ENCODE results near the gene UVRAG.

The UVRAG gene

GRCh38 chr11:76107971-76108370 is 293.0 kb downstream of the UVRAG start:
- Histone ChIP-seq H3K27me3 (ENCODE audit: insufficient read depth, poor library complexity, severe bottlenecking) (no peaks in the 10 kb centered on the region), H3K27ac (replicated peaks) (no peak overlapping the region), H3K4me3 (replicated peaks; ENCODE audit: insufficient read depth, low read length) (no peak overlapping the region)
- no peak for DNase-seq (ENCODE audit: low read depth in 1 of 2, low spot score in 1 of 2)
- TF ChIP-seq GABPA (IDR thresholded peaks at IDR 0.05; ENCODE audit: low read depth) (no peak), POLR2AphosphoS5 (IDR thresholded peaks at IDR 0.05; ENCODE audit: low read depth) (no peak), REST (IDR thresholded peaks at IDR 0.05; ENCODE audit: insufficient replicate concordance, low read depth) (no peak), CTCF (IDR thresholded peaks at IDR 0.05; ENCODE audit: insufficient read depth, low read length) (no peak), SPI1 (IDR thresholded peaks at IDR 0.05; ENCODE audit: borderline replicate concordance, low read depth) (no peak)

GRCh38 chr11:76114238-76114637 is 299.2 kb downstream of the UVRAG start:
- TF ChIP-seq REST (IDR thresholded peaks at IDR 0.05; ENCODE audit: insufficient replicate concordance, low read depth) (no peak), CTCF (IDR thresholded peaks at IDR 0.05; ENCODE audit: insufficient read depth, low read length) (no peak), POLR2AphosphoS5 (IDR thresholded peaks at IDR 0.05; ENCODE audit: low read depth) (no peak), GABPA (IDR thresholded peaks at IDR 0.05; ENCODE audit: low read depth) (no peak)
- peak in 1 of 2 experiments; percentile 7 for DNase-seq (ENCODE audit: low read depth in 1 of 2, low spot score in 1 of 2)
- no peaks in the 10 kb centered on the region for H3K27me3 ChIP-seq (ENCODE audit: insufficient read depth, poor library complexity, severe bottlenecking)
- H3K4me3 ChIP-seq (replicated peaks; ENCODE audit: insufficient read depth, low read length) = no peak overlapping the region
- no peak overlapping the region for H3K27ac ChIP-seq (replicated peaks)

- Histone ChIP-seq H3K27me3 (ENCODE audit: insufficient read depth, poor library complexity, severe bottlenecking) (no peaks in the 10 kb centered on the region), H3K27ac (replicated peaks) (no peak overlapping the region), H3K4me3 (replicated peaks; ENCODE audit: insufficient read depth, low read length) (no peak overlapping the region)
- no peak for TF ChIP-seq SPI1 (IDR thresholded peaks at IDR 0.05; ENCODE audit: borderline replicate concordance, low read depth)
- no peak for TF ChIP-seq REST (IDR thresholded peaks at IDR 0.05; ENCODE audit: insufficient replicate concordance, low read depth)
- TF ChIP-seq CTCF (IDR thresholded peaks at IDR 0.05; ENCODE audit: insufficient read depth, low read length) = no peak
- TF ChIP-seq POLR2AphosphoS5 (IDR thresholded peaks at IDR 0.05; ENCODE audit: low read depth) = no peak
- TF ChIP-seq GABPA (IDR thresholded peaks at IDR 0.05; ENCODE audit: low read depth) = no peak
- no peak for DNase-seq (ENCODE audit: low read depth in 1 of 2, low spot score in 1 of 2)
These were observed 300.5 kb downstream of the UVRAG start for GRCh38 chr11:76115555-76115954.

Data from HL-60 (cell line).